Gastrocnemius medialis (tissue), 4 donors: ENCODE data around the gene PMVK. TPM values are rescaled to one million over a fixed set of nuclear protein-coding genes. Genes with fewer than 3 reads are reported as not detected.

ENCODE experiments used
- ATAC-seq, 2 donors: fragments of 150-250 bp; one replicate each; pipeline ENCODE4 v1.9.1; 2016
- DNase-seq, 2 donors: peaks; one replicate each; pipeline ENCODE4 v3.0.0-alpha.2; 2019
- H3K27ac ChIP-seq, 4 donors: fragments of 200-600 bp; sonication (generic); 1 replicate in 1 of 4; 2 replicates in 3 of 4; pipeline ENCODE4 v1.5.1; 2016 to 2018; ENCODE audit warnings: mild to moderate bottlenecking in 2 of 4, moderate library complexity in 1 of 4
- H3K27me3 ChIP-seq, 3 donors: fragments of 200-600 bp; sonication (generic) in 2 of 3; 1 replicate in 1 of 3; 2 replicates in 2 of 3; pipeline versions ENCODE4 v1.5.1 to v1.6.0; 2016 to 2019; ENCODE audit warnings: mild to moderate bottlenecking in 1 of 3, moderate library complexity in 1 of 3
- H3K36me3 ChIP-seq, 2 donors: fragments of 200-600 bp; sonication (generic) in 1 of 2; one replicate each; pipeline ENCODE4 v1.5.1; 2017 to 2018
- H3K4me1 ChIP-seq, 2 donors: fragments of 200-600 bp; sonication (generic) in 1 of 2; one replicate each; pipeline ENCODE4 v1.5.1; 2016 to 2017; ENCODE audit warnings: mild to moderate bottlenecking in 2 of 2
- H3K4me3 ChIP-seq, 4 donors: fragments of 200-600 bp; sonication (generic) in 3 of 4; 1 replicate in 1 of 4; 2 replicates in 3 of 4; pipeline ENCODE4 v1.5.1; 2016 to 2019; ENCODE audit warnings: mild to moderate bottlenecking in 2 of 4
- H3K9me3 ChIP-seq, 3 donors: fragments of 200-600 bp; sonication (generic) in 2 of 3; 1 replicate in 1 of 3; 2 replicates in 2 of 3; pipeline ENCODE4 v1.5.1; 2016 to 2019
- POLR2A ChIP-seq, 2 donors: fragments of 450-650 bp; IDR thresholded peaks; one replicate each; pipeline ENCODE4 v1.6.1; 2017; ENCODE audit warnings: antibody characterized with exemption in 2 of 2, mild to moderate bottlenecking in 2 of 2, moderate library complexity in 2 of 2
- in situ Hi-C, 4 donors: fragments of 200-750 bp; cut with MboI; loops; one replicate each; pipeline versions ENCODE4 v1.15.0 to v1.8.0; 2017; ENCODE audit warnings: low sequenced_read_pairs in 4 of 4
- intact Hi-C: fragments of 100-400 bp; cut with DNase I; formaldehyde crosslinking; loops from one replicate; pipeline ENCODE4 v1.15.1; 2023; ENCODE audit warnings: low total_unique reads
- total RNA-seq, 4 donors: library from RNA; depleted of rRNA; stranded (reverse); fragments of >200 nt; gene quantifications; one replicate each; pipeline versions ENCODE4 v1.1.0 to v1.2.3, GENCODE V29; 2016
- TF ChIP-seq, protein P1 (sequence below), 5 experiments: fragments of 450-650 bp in 3 of 5; fragments of 200-600 bp in 2 of 5; sonication (generic) in 2 of 5; IDR thresholded peaks in 4 of 5; conservative IDR thresholded peaks in 1 of 5; 1 replicate in 4 of 5; 2 replicates in 1 of 5; pipeline ENCODE4 v1.5.1; 2016 to 2019; ENCODE audit warnings: antibody characterized with exemption in 5 of 5, mild to moderate bottlenecking in 3 of 5, moderate library complexity in 3 of 5

PMVK gene
- total RNA-seq, 4 donors from 2014 or later: 4.6 to 7.6 (median 6.1) TPM

DNA sequence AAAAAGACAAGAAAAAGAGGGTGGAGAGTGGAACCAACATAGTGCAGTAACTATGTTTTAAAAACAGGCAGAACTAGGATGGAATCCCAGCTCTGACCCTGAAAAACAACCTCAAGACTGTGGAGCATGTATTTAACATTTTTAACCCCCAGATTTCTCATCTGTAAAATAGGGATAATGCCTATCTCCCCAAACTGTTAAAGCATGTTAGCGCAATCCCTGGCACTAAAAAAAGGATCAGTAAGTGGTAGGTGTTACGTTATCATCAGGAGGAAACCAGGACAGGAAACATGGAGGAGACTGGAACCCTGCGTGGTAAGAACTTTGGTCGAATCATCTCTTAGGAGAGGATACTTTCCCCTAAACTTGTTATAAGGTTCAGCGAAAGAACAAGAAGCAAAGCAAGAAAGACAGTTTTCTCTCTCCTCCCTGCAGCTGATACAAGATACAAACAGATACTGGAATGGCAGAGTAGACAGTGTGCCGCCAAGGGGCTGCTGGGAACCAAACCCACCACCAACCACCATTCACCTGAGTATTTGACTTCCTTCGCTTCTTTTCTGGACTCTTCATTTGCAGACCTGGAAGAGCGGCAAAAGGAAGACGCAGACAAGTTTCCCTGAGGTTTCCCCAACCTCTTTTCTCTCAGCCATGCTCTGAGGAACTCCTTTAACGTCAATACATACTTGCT lies 24.1 kb upstream of the PMVK start:
- DNase-seq (no peak), ATAC-seq (no peak)
- intact Hi-C loops (loop anchor here (1.0 kb wide), 1 partner anchor 57 kb away; no protein-coding TSS in a partner anchor), in situ Hi-C loops (loop anchor here in 3 of 4 donors (5.0 to 25.0 kb wide), 3 partner anchors 37 to 102 kb away; partner anchors contain the start of genes ADAM15 (in 1 of the 3) and EFNA4 (in 1 of the 3))
- H3K4me1 ChIP-seq: peaks cover 33 to 42% of the 10 kb centered on the region in 2 donors
- peak overlapping the region; percentile 78 to 95 (median 80) for H3K4me3 ChIP-seq
- no peaks in the 10 kb centered on the region for H3K27me3 ChIP-seq
- H3K27ac ChIP-seq: peak overlapping the region; percentile 94 to 100 (median 98)
- H3K9me3 ChIP-seq: no peaks in the 10 kb centered on the region
- H3K36me3 ChIP-seq: peaks cover 4 to 39% of the 10 kb centered on the region in 2 donors
- TF ChIP-seq, protein P1, sequence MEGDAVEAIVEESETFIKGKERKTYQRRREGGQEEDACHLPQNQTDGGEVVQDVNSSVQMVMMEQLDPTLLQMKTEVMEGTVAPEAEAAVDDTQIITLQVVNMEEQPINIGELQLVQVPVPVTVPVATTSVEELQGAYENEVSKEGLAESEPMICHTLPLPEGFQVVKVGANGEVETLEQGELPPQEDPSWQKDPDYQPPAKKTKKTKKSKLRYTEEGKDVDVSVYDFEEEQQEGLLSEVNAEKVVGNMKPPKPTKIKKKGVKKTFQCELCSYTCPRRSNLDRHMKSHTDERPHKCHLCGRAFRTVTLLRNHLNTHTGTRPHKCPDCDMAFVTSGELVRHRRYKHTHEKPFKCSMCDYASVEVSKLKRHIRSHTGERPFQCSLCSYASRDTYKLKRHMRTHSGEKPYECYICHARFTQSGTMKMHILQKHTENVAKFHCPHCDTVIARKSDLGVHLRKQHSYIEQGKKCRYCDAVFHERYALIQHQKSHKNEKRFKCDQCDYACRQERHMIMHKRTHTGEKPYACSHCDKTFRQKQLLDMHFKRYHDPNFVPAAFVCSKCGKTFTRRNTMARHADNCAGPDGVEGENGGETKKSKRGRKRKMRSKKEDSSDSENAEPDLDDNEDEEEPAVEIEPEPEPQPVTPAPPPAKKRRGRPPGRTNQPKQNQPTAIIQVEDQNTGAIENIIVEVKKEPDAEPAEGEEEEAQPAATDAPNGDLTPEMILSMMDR (IDR thresholded peaks at IDR 0.05 in 4 of 5, conservative IDR thresholded peaks at IDR 0.05 in 1 of 5): no peak
- no peak for TF ChIP-seq POLR2A (IDR thresholded peaks at IDR 0.05)

DNA sequence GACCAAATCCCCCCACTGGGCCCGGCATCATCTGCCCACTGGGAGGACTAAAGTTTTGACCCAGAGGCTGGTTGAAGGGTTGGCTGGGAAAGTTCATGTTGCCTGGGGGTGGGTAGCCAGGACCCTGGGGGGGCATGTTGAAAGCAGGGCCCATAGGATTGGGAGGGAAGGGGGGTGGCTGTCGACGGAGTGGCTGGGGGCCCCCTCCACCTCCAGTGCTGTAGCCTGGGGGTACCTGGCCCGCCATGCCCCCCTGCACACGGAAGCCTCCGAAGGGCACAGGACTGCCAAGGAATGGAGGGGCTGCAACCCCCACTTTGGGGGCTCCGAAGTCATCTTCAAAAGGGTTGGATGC lies 22.9 kb upstream of the PMVK start:
- no peak for TF ChIP-seq POLR2A (IDR thresholded peaks at IDR 0.05)
- TF ChIP-seq, protein P1 (IDR thresholded peaks at IDR 0.05 in 4 of 5, conservative IDR thresholded peaks at IDR 0.05 in 1 of 5): no peak
- Histone ChIP-seq H3K9me3 (no peaks in the 10 kb centered on the region), H3K27ac (peak overlapping the region; percentile 92 to 98 (median 94)), H3K36me3 (peaks cover 4 to 28% of the 10 kb centered on the region in 2 donors), H3K4me1 (peaks cover 45 to 54% of the 10 kb centered on the region in 2 donors), H3K4me3 (no peak overlapping the region), H3K27me3 (no peaks in the 10 kb centered on the region)
- no peak for ATAC-seq
- in situ Hi-C loops (loop anchor here in 1 of 4 donors (25.0 kb wide), 1 partner anchor 103 kb away; the partner anchor contains the start of genes ADAM15 and EFNA4), intact Hi-C loops (no loop called here)
- DNase-seq: no peak

GRCh38 chr1:154958681-154959425 lies 22.3 kb upstream of the PMVK start:
- TF ChIP-seq POLR2A (IDR thresholded peaks at IDR 0.05): no peak
- TF ChIP-seq, protein P1 (IDR thresholded peaks at IDR 0.05 in 4 of 5, conservative IDR thresholded peaks at IDR 0.05 in 1 of 5): no peak
- H3K4me1 ChIP-seq: peaks cover 50 to 60% of the 10 kb centered on the region in 2 donors
- ATAC-seq: no peak
- DNase-seq: no peak
- H3K4me3 ChIP-seq: no peak overlapping the region
- no peaks in the 10 kb centered on the region for H3K9me3 ChIP-seq
- no peaks in the 10 kb centered on the region for H3K27me3 ChIP-seq
- peak overlapping the region; percentile 92 to 98 (median 94) for H3K27ac ChIP-seq
- H3K36me3 ChIP-seq: peaks cover 4 to 24% of the 10 kb centered on the region in 2 donors
- intact Hi-C loops (no loop called here), in situ Hi-C loops (loop anchor here in 1 of 4 donors (25.0 kb wide), 1 partner anchor 103 kb away; the partner anchor contains the start of genes ADAM15 and EFNA4)

GRCh38 chr1:154958036-154958435 lies 21.5 kb upstream of the PMVK start:
- Histone ChIP-seq H3K4me3 (no peak overlapping the region), H3K27me3 (no peaks in the 10 kb centered on the region), H3K9me3 (no peaks in the 10 kb centered on the region), H3K27ac (peak overlapping the region; percentile 92 to 98 (median 94)), H3K36me3 (peaks cover 0 to 16% of the 10 kb centered on the region in 2 donors), H3K4me1 (peaks cover 57 to 65% of the 10 kb centered on the region in 2 donors)
- in situ Hi-C loops (loop anchor here in 1 of 4 donors (25.0 kb wide), 1 partner anchor 104 kb away; the partner anchor contains the start of genes ADAM15 and EFNA4), intact Hi-C loops (no loop called here)
- no peak for TF ChIP-seq POLR2A (IDR thresholded peaks at IDR 0.05)
- TF ChIP-seq, protein P1 (IDR thresholded peaks at IDR 0.05 in 4 of 5, conservative IDR thresholded peaks at IDR 0.05 in 1 of 5): no peak
- ATAC-seq: no peak
- DNase-seq: no peak
